ENCODE data around the gene PVALEF.

DNA sequence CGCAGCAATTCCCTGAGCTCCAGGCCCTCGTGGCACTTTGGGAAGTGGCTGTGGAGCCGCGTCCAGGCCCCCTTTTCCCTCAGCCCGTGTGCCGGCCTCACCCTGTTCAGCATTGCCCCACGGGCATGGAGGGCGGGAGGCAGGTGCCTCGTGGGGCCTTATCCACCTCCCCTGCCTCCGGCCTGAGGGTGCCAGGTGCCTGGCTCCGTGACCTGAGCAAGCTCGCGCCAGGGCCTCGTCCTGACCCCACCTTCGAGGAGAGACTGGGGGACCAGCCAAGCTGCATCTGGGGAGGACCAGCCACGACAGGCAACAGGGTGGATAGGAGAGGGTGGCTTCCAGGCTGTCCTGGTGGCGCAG is 27.7 kb downstream of the PVALEF start:
- TF ChIP-seq, protein P1, sequence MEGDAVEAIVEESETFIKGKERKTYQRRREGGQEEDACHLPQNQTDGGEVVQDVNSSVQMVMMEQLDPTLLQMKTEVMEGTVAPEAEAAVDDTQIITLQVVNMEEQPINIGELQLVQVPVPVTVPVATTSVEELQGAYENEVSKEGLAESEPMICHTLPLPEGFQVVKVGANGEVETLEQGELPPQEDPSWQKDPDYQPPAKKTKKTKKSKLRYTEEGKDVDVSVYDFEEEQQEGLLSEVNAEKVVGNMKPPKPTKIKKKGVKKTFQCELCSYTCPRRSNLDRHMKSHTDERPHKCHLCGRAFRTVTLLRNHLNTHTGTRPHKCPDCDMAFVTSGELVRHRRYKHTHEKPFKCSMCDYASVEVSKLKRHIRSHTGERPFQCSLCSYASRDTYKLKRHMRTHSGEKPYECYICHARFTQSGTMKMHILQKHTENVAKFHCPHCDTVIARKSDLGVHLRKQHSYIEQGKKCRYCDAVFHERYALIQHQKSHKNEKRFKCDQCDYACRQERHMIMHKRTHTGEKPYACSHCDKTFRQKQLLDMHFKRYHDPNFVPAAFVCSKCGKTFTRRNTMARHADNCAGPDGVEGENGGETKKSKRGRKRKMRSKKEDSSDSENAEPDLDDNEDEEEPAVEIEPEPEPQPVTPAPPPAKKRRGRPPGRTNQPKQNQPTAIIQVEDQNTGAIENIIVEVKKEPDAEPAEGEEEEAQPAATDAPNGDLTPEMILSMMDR (IDR thresholded peaks at IDR 0.05): no peak
- TF ChIP-seq POLR2A (IDR thresholded peaks at IDR 0.05): no peak

Measured in uterus (tissue), 2 donors.